Measurements from ENCODE around the gene EPHA4.
A peak's percentile ranks its signal among the peaks of the same experiment; 100 is the strongest.

Gene EPHA4

DNA sequence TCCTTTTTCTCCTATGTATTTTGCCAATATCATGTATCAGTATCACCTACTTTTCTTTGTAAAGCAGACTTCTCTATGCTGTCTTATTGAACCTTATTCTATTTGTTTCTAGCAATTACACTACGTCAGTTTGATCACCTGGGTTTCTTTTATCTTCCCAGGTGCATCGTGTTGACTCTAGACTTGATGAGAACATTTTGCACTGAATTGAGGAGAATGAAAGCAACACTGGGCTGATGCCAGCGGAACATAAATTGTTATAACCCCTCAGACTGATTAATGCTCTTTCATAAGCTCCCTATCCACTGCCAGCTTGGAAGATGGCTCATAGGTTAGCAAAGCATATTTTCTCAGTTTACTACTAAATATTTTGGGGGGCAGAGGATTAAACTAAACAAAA, 140.6 kb downstream of the EPHA4 start:
- no peak for DNase-seq

DNA sequence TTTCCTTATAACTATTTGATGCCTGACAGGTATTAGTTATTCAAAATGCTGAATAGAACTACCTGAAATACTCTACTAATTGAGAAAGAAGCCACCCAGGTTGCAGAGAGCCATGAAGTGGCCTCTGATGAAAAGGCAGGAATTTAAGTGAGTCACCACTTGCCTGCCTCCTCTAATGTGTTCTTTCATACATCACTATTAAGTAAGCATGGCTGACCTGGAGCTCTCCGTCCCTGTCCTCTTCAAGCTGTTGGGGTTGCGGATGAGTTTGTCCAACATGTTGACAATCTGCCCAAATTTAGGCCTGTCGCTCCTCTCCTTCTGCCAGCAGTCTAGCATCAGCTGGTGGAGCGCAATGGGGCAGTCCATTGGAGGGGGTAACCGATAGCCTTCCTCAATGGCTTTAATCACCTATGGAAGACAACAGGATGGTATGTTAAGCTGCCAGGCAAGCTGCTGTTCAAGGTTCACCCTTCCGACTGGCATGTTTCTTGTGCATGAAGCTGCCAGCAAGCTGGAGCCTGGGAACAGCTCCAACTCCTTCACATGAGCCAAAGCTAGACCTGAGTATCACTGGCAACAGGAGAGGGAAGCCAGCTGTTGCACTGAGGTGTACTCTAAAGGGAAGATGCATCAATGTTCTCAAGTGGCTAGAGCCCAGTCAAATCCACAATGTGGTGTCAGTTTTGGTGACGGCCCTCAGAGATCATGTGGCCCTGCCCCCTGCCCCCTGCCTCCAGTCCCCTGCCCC, 142.2 kb downstream of the EPHA4 start:
- peak; percentile 93 for DNase-seq

DNA sequence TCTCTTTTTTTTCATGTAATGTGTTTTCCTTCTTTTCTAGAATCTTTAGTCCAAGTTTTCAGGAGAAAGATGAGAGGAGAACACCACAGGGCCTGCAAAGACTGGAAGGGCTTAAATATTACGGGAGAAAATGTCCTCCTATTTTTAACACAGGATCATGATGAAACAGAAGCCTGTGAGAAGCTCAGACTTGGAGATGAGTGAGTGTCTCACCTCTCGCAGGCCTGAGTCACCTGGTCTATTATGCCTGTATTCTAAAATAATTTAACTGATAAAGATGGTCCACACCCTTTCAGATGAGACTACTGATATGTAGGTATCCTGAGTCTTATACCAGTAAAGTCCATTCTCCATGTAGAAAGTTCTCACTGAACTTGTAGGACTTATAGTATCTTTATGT, 143.2 kb downstream of the EPHA4 start:
- DNase-seq, result no peak

DNA sequence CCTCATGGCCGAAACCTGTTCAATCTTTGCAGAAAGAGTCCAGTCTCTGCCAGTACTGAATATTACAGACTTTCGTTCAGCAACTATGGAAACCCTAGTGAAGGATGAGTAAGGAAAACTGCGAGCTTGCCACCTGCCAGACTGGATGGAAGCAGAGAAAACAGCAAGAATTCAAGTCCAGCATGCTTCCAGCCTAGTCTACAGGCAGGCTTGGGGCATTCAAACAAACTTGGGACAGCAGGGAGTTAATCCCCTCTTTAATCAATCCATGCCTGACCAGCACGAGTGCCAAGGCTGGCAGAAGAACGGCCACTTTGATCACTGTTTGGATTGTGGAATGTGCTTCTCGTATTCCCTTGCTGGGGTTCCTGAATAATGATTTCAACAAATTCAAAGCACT, 145.2 kb downstream of the EPHA4 start:
- DNase-seq, result no peak

DNA sequence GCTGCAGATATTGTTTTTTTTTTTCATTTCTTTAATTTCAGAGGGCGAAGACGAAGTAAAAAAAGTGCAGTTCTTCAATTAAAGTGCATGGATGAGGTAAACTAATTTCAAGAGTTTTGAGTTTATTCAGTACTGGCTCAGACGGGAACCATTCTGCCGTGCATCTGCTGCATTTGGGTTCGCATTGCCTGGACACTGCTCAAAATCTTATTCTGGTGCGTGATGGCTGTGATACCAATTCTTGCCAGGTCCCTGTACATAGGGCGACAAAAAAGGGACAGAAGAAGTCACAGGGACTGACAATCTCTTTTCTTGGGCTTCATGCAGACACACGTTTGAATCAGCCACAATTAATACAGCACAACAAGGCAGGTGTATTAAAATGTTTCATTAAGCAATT, 146.2 kb downstream of the EPHA4 start:
- no peak for DNase-seq

DNA sequence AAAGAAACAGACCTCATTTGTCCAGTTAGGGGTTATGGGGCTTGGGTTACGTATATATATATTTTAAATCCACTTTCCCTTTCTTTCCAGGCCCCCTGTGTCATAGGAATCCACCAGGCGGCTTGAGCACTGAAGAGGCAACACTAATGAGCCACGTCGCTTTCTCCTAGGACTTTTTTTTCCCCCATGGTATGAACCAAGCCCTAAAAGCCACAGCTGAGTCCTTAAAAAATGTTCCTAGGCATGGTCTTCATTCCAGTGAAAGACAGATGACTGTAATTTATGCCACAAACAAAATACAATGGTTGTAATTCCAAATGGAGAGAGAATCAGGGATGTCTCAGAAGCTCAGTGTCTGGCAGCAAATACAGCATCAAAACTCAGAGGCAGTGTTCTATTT, 146.8 kb downstream of the EPHA4 start:
- no peak for DNase-seq

DNA sequence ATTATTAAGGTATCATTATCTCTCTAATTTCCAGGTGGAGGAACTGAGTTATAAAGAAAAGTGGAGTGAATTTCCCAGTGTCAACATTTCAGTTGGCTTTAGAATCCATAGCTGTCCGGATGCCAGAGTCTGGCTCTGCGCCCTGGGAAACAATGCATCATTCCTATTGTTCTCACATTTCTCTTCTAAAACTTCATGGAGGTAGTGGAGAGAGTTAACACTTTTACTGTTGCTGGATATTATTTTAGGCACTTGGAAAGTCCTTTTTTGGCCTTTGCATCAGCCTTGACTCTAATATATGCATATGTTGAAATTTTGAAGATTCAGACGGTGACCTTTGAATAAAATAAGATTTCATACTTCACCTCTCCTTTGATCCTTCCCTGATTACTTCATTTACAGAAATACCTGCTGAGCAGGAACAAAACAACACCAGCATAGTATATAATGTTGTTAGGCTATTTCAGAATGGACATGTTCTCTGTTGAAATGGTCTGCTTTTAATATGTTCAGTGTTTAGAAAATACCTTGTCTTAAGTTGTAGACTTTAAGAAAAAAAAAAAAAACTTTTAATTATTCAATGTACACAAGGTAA, 148.8 kb downstream of the EPHA4 start:
- no peak for DNase-seq

DNA sequence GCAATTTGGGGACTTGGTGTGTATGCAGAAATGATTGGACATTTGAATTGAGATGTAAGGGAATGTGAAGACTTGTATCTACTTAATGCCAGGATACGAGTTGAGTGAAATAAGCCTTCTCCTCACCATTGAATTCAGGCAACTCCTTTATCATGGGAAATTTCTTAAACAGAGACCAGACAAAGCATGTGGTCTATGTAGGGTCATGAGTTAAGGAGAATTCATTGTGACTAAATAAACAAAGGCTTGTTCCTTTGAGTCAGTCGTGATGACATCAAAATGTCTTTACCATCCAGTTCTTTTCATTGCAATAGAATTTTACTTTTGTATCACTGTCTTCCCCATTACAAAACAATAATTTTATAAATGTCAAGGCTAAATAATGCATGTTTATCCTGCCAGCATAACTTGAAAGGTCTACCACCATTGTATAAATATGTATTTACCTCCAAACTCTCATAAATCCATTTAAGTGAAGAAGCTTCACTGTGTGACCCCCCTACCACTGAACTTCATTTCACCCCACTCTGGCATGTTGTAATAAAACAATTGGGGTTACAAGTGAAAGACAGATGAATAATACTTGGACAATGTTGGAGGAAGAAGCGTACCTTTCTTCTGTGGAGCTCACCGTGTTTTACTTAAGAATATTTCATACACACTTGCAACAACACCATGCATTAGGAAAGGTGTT, 149.4 kb downstream of the EPHA4 start:
- DNase-seq, result no peak

DNA sequence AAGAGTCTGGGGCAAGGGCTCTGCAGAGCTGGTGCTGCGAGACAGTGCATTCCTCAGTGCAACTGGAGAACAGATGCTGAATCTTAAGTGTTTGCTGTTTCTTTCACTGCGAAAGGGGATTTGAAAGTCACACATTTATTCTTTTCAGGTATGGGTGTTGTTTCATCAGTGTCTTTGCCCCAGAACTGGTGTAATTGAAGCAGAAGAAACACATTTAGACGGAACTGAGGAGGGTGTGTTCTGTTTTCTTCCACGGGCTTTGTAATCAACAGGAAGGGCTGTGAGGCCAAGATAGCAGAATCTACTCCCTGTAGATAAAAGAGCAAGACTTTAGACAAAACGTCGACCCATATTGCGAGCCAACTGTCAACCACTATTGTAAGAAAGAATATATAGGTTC, 151.9 kb downstream of the EPHA4 start:
- DNase-seq, result no peak

DNA sequence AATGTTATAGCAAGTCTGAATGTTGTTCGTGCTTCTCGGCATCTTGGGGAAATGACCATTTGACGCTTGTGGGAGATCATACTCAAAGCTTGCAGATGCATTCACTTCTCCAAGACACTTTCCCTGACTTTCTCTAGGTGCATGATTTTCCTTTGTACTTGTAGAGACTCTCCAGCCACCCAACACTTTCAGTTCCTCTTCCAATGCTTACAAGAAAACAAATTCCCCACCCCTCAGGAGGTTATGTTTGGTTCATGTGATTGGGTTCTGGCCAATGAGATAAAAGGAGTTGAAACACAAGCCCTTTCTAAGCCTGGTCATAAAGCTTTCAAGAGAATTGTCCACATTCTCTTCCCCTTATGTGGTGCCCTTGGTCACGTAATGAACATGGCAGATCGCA, 156.3 kb downstream of the EPHA4 start:
- DNase-seq, result no peak

DNA sequence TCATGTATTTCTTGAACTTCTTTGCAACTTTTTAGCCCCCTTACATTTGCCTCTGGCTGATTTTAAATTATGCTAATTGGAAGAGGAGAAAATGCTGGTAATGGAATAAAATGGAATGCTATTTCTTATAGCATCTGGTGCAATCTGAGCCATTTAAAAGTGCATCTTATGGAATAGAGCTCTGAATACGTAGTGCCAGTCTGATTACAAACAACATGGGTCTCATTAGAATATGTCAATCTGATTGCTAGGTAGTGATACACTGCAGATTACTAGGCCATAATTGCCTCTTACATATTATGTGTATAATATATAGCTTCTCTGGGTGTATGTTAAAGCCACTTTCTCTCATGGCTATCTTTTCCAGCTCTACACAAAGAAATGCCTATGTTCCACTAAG, 159.1 kb downstream of the EPHA4 start:
- DNase-seq, result no peak

DNA sequence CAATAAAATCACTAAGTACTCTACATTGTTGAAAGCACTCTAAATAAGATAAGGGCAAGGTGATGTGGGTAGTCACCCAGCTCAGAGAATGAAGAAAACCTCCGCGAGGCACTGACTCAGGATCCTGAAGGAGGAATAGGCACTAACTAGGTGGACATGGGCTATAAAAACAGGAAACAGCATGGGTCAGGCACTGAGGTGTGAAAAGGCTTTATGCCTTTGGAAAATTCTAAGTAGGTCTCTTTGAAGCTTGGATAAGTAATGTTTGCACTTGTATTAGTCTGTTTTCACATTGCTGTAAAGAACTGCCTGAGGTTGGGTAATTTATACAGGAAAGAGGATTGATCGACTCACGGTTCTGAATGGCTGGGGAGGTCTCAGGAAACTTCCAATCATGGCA, 161.6 kb downstream of the EPHA4 start:
- DNase-seq, result no peak

DNA sequence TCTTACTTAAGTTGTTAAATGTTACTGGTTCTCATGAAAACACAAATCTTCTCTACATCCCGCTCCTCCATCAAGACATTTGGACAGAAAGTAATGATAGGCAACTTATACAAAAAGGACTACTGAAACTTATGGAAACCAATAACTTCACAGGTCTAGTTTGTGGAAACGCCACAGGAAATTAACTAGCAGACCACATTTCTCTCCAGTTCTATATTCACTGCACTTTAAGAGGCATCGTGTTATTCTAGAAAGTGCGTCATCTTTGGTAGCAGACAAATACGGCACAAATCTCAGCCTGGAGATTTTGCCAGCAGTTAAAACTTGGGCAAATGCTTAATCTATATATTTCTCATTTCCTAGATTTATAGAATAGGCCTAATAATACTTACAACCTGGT, 164.3 kb downstream of the EPHA4 start:
- DNase-seq, result no peak

DNA sequence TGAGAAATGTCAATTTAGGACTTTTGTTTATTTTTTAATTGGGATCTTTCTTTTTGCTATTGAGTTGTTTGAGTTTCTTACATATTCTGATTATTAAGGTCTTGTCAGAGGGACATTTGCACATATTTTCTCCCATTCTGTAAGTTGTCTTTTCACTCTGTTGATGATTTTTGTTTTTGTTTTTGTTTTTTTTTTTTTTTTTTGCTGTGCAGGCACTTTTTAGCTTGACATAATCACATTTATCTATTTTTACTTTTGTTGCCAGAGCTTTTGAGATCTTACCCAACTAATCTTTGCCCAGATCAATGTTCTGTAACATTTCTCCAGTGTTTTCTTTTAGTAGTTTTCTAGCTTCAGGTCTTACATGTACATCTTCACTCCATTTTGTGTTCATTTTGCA, 166.6 kb downstream of the EPHA4 start:
- DNase-seq, result no peak

DNA sequence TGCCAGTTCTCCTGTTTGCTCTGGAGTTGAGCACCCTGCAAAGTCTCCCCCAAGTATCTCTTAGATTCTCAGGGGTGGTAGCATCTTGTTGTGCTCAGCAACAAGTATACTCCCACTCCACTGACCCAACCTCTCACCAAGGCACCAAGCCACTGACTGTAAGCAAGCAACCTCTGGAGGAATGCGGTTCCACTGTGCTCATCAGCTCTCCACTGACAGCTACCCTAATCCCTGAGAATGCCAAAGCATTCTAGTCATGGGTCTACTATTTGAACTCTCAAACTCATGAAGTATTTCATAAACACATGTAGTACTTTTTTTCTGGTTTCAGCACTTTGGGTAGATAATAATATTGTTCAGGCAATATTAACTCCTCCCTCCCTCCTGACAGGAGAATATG, 170.0 kb downstream of the EPHA4 start:
- no peak for DNase-seq

DNA sequence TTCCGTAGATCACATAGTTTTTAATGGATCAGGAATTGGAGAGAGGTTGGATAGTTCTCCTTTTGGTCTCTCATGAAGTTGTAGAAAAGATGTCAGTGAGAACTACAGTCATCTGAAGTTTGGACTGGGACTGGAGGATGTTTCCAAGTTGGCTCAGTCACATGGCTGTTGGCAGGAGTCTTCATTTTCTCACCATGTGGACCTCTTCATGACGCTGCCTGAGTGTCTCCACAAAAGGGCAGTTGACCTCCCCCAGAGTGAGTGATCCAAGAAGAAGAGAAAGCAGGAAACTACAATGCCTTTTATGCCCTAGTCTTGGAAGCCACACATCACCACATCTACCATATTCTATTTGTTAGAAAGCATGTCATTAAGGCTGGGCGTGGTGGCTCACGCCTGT, 171.7 kb downstream of the EPHA4 start:
- no peak for DNase-seq

DNA sequence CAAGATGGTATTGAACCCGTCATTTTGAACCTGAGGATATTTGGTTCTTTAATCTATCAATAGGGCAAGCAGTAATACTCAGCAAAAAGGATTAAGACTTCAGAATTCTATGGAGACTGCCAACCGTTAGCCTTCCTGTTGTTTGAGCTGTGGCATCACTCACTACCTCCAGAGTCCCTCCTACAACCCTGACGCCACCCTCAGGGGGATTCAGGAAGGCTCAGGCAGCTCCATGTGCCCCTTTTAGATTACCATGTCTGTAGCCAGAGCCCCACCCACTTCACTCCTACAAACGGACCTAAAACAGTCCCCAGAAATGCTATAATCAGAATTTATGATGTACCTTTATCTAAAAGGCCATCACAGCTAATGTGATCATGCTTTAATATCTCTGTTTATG, 172.9 kb downstream of the EPHA4 start:
- DNase-seq, result no peak

DNA sequence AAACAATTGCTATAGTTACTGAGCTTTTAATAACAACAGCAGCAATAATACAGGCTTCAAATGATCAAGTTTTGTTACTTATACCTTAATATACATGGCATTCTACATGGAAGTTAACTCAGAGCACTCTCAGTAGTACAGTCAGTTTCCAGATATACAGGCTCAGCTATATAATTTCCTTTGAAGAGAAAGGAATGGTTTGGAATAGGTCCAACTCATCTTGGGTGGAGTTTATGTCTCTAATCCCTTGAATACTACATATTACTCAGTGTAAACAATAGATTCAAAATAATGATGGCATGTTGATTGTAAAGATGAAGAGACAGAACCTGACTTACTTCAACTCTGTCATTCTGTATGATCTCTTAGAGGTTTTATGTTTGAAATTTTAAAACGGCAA, 174.9 kb downstream of the EPHA4 start:
- DNase-seq, result no peak

DNA sequence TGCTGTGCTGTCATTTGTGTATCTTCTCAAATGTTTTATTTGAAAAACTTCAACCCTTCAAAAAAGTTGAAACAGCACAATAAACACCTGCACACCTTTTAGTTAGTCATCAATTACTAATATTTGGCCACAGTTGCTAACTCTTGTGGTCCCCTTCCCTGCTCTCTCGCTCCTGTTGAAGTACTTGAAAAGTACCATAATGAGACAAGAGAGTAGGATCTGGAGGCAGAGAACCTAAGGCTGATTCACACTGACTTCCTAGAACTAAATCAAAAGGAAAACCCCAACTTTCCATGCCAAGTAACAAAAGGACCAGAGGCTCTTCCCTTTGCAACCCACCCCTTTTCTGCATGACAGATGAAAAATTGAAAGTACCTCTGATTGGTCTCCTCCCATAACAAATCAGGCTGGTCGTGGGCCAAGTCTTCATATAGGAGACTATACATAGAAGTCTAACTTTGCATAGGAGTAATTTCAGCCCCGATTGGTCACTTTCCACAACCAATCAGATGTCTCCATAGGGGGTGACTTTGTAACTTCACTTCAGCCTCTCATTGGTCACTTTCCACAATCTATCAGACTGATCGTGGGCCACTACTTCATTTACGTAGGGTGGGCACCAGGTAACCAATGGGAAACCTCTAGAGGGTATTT, 179.7 kb downstream of the EPHA4 start:
- DNase-seq, result no peak

DNA sequence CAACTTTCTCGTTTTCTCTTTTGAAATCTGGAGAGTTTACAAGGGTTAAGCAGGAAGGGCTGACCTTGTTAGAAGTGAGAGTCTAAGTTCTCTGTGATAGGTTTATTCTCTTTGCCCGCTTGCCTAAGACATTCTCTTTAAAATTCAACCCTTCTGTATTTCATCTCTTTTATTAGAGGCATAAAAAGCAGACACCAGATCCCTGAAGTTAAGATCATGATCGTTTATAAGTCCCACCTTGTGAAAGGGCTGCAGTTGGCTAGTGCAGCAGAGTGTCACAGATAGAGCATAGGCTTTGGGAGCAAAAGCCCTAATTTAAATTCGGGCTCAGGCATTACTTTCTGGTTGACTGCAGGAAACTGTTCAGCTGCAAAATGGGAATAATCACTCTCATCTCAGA, 181.2 kb downstream of the EPHA4 start:
- no peak for DNase-seq

DNA sequence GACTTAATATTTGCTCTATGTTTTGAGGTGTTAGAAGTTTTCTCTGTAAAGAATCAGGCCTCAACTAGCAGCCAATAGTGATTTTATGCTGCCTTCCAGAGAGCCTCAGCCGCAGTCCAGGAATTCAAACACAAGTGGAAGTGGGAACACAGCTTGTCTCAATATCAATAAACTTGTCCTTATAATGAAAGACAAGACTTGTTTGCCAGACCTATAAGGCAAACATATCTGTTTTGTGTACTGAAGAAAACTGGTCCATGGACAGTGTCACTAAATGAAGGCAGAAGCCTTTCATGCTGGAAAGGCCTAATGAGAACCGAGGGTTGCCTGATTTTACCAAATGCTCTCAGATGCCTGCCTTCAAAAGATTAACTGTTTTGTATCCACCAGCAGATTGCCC, 182.2 kb downstream of the EPHA4 start:
- DNase-seq, result no peak

DNA sequence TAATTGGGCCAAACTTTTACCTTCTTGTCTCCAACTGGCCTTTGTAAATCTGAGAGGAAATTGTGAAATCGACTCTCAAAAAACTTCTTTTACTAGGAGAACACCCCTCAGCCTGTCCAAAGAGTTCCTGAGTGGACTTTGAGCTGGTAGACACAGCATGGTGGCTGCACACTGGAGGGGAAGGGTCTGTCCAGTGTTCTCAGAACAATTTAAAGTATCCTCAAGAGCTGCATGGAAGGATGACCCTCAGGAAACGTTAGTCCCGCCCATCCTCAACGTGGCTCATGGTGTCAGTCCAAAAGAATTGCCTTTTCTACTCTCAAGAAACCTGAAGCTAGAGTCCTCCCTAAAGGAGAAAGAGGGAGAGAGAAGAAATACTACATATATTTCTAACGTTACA, 182.7 kb downstream of the EPHA4 start:
- no peak for DNase-seq

DNA sequence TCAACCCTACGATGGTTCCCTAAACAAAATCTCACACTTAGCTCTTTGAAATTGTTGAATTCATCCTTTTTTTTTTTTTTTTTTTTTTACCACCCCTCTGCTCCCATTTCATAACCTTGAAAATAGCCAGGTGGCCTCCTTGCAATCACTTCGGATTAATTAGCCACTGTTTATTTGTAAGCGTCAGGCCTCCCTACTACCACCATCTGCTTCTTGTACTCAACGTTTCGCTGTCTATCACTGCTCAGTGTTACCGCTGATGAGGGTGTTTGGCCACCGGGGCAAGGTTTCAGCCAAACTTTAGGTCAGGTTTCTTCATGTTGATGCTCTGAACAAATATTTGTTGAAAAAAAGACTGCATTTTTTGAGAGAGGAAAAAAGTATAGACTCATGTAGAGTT, 183.2 kb downstream of the EPHA4 start:
- DNase-seq, result peak; percentile 80

DNA sequence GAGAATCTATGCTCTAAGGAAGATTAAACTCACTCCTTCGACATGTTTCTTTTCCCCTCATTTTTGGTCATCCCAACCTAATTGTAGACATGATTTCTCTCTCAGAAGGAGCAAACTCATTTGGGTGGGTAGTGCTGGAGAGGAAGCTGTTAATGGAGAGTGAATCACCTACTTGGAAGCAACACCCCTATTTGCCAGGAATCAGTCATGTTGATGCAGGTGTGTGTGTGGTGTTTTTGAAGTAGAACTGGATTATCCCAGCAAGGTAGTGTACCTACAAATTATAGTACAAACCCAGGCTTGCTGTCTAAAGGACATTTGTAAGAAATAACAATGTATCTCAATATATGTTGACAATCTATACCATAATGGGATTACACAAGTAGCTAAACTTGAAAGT, 186.4 kb downstream of the EPHA4 start:
- DNase-seq, result no peak

Data from NCI-H2171 (cell line).